GM19240 (cell line): ENCODE data around the gene EXOC4.
"Not testable (repeated sequence)": the region's sequence is repeated elsewhere in the genome, so short reads cannot be mapped to it uniquely, and the experiment has no call there.

Experiments used
- DNase-seq: peaks from one replicate; pipeline ENCODE4 v3.0.0; 2011; ENCODE audit warnings: low spot score; ENCODE audit not compliant: insufficient read length

The EXOC4 gene

GRCh38 chr7:133858311-133858710 is 605.4 kb downstream of the EXOC4 start:
- DNase-seq, result no peak

GRCh38 chr7:133859231-133859630 is 606.4 kb downstream of the EXOC4 start:
- no peak for DNase-seq

- no peak for DNase-seq
Observed at GRCh38 chr7:133859871-133860450, 607.1 kb downstream of the EXOC4 start.

GRCh38 chr7:133860628-133861335 is 607.9 kb downstream of the EXOC4 start:
- no peak for DNase-seq

GRCh38 chr7:133861876-133862275 is 609.0 kb downstream of the EXOC4 start:
- DNase-seq, result no peak

- no peak for DNase-seq
Observed at GRCh38 chr7:133863362-133864061, 610.6 kb downstream of the EXOC4 start.

GRCh38 chr7:133869556-133869955 is 616.7 kb downstream of the EXOC4 start:
- no peak for DNase-seq

- DNase-seq, result no peak
Observed at GRCh38 chr7:133871757-133872156, 618.9 kb downstream of the EXOC4 start.

GRCh38 chr7:133873187-133873586 is 620.3 kb downstream of the EXOC4 start:
- no peak for DNase-seq

- no peak for DNase-seq
Observed at GRCh38 chr7:133873631-133874030, 620.8 kb downstream of the EXOC4 start.

- no peak for DNase-seq
Observed at GRCh38 chr7:133883591-133883990, 630.7 kb downstream of the EXOC4 start.

- no peak for DNase-seq
Observed at GRCh38 chr7:133885213-133885612, 632.3 kb downstream of the EXOC4 start.

- no peak for DNase-seq
Observed at GRCh38 chr7:133886086-133886485, 633.2 kb downstream of the EXOC4 start.

GRCh38 chr7:133886797-133887196 is 633.9 kb downstream of the EXOC4 start:
- no peak for DNase-seq

GRCh38 chr7:133887459-133887858 is 634.6 kb downstream of the EXOC4 start:
- no peak for DNase-seq

- DNase-seq, result no peak
Observed at GRCh38 chr7:133888061-133888930, 635.4 kb downstream of the EXOC4 start.

GRCh38 chr7:133904776-133905175 is 651.9 kb downstream of the EXOC4 start:
- DNase-seq, result no peak

- not testable (repeated sequence) for DNase-seq
Observed at GRCh38 chr7:133906553-133906952, 653.7 kb downstream of the EXOC4 start.

GRCh38 chr7:133910761-133911160 is 657.9 kb downstream of the EXOC4 start:
- DNase-seq, result no peak

- no peak for DNase-seq
Observed at GRCh38 chr7:133911724-133912123, 658.8 kb downstream of the EXOC4 start.

GRCh38 chr7:133912916-133913697 is 660.2 kb downstream of the EXOC4 start:
- DNase-seq, result no peak
